Upper lobe of left lung (tissue), 6 donors: Measurements from ENCODE around the gene BCAS3. TPM values are rescaled to one million over a fixed set of nuclear protein-coding genes. Genes with fewer than 3 reads are reported as not detected.

Experiments
- ATAC-seq, 2 donors: fragments of 200-7000 bp; cut with Tn5 transposase; one replicate each; pipeline ENCODE4 v1.9.1; 2022; ENCODE audit warnings: mild to moderate bottlenecking in 2 of 2, moderate library complexity in 2 of 2; ENCODE audit not compliant: low FRiP score in 2 of 2
- DNase-seq, 2 donors: peaks; one replicate each; pipeline ENCODE4 v3.0.0-alpha.2; 2019 to 2020
- H3K27ac ChIP-seq, 4 donors: fragments of 200-600 bp; sonication (generic); one replicate each; pipeline ENCODE4 v1.5.1; 2016 to 2019
- H3K27me3 ChIP-seq, 4 donors: fragments of 200-600 bp; sonication (generic); one replicate each; pipeline ENCODE4 v1.5.1; 2017 to 2019
- H3K36me3 ChIP-seq, 4 donors: fragments of 200-600 bp; sonication (generic); one replicate each; pipeline ENCODE4 v1.5.1; 2016 to 2019
- H3K4me1 ChIP-seq, 4 donors: fragments of 200-600 bp; sonication (generic); one replicate each; pipeline ENCODE4 v1.5.1; 2018 to 2019
- H3K4me3 ChIP-seq, 4 donors: fragments of 200-600 bp; sonication (generic); one replicate each; pipeline ENCODE4 v1.5.1; 2017 to 2019; ENCODE audit warnings: mild to moderate bottlenecking in 2 of 4, moderate library complexity in 1 of 4
- H3K9me3 ChIP-seq, 4 donors: fragments of 200-600 bp; sonication (generic); one replicate each; pipeline ENCODE4 v1.5.1; 2018 to 2019
- EP300 ChIP-seq, 4 donors: sonication (generic); formaldehyde crosslinking; IDR thresholded peaks; one replicate each; pipeline ENCODE4 v1.5.1; 2017; ENCODE audit warnings: antibody characterized with exemption in 4 of 4, control low read depth in 2 of 4
- POLR2A ChIP-seq, 4 donors: fragments of 450-650 bp; IDR thresholded peaks; one replicate each; pipeline ENCODE4 v1.5.1; 2016 to 2017; ENCODE audit warnings: antibody characterized with exemption in 4 of 4, mild to moderate bottlenecking in 2 of 4
- POLR2AphosphoS5 ChIP-seq, 2 donors: sonication (generic); formaldehyde crosslinking; IDR thresholded peaks; one replicate each; pipeline ENCODE4 v1.5.1; 2017; ENCODE audit warnings: antibody characterized with exemption in 2 of 2
- WGBS, 2 donors: methylation state at CpG; one replicate each; pipeline ENCODE4 v1.1.5; 2017 to 2018; 5-methylcytosine and 5-hydroxymethylcytosine counted together
- total RNA-seq, 6 donors: library from RNA; depleted of rRNA in 4 of 6; stranded (reverse); fragments of >200 nt in 4 of 6; gene quantifications; one replicate each; pipeline versions ENCODE4 v1.1.0 to v1.2.1, GENCODE V29; 2016 to 2021
- TF ChIP-seq, protein P1 (sequence below), 6 experiments: fragments of 450-650 bp in 4 of 6; fragments of 200-600 bp in 2 of 6; sonication (generic) in 2 of 6; IDR thresholded peaks; one replicate each; pipeline ENCODE4 v1.5.1; 2016 to 2019; ENCODE audit warnings: antibody characterized with exemption in 6 of 6
- donor health status: DM: no; HTN: no; CAD: no; lungs with moderate emphysema.
- donor health status: DM: no; HTN: yes; CAD: no; lungs with severe emphysema.

Gene BCAS3
- total RNA-seq, 6 donors from 2014 or later, result 20.1 to 111 (median 37.0) TPM

DNA sequence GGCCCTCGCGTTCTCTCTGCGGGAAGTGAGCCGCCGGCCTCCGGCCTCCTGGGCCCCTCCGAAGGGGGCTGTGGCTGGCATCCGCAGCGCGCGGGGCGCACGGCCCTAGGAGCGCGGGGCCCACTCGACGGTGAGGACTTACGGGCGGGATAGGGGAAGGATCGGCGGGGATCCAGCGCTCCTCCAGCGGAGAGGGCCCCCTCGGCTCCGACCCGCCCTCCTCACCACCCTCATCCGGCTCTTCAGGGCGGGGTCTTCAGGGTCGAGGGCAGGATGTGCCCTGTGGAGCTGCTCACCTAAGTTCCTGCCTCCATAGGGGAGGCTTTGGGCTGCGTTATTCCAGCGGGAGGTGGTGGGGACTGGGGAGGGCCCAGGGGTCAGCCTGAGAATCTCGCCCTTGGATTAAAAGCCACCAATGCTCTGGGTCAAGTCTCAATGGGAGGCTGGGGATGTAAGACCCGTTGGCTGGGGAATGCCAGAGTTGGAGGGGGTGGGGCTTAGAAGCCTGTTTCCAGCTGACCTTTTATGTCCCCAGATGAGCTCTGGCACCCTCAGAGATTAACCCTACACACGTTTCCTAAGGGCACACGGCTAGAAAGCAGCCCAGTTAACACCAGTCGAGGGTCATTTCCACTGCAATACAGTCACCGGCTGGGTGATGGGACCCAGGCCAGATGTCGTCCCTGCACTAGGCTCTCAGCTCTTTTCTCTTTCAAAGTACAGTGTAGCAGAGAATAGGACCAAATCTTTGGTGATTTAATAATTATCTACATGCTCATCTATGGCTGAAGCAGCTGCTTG is 735.4 kb downstream of the BCAS3 start:
- TF ChIP-seq EP300 (IDR thresholded peaks at IDR 0.05), result no peak
- peak in 1 of 2 donors; percentile 17 for TF ChIP-seq POLR2AphosphoS5 (IDR thresholded peaks at IDR 0.05)
- Histone ChIP-seq H3K36me3 (peaks cover 0 to 5% (median 2%) of the 10 kb centered on the region in 4 donors), H3K27me3 (peaks cover 0 to 20% (median 9%) of the 10 kb centered on the region in 4 donors), H3K4me3 (peak overlapping the region; percentile 38 to 63 (median 57)), H3K27ac (peak overlapping the region; percentile 90 to 97 (median 92)), H3K4me1 (peaks cover 51 to 90% (median 66%) of the 10 kb centered on the region in 4 donors), H3K9me3 (no peaks in the 10 kb centered on the region)
- ATAC-seq (peak in 1 of 2 donors; percentile 0), DNase-seq (no peak)
- WGBS, 2 donors, result 15% methylated on average over 16 to 25 of the region's 38 CpGs

DNA sequence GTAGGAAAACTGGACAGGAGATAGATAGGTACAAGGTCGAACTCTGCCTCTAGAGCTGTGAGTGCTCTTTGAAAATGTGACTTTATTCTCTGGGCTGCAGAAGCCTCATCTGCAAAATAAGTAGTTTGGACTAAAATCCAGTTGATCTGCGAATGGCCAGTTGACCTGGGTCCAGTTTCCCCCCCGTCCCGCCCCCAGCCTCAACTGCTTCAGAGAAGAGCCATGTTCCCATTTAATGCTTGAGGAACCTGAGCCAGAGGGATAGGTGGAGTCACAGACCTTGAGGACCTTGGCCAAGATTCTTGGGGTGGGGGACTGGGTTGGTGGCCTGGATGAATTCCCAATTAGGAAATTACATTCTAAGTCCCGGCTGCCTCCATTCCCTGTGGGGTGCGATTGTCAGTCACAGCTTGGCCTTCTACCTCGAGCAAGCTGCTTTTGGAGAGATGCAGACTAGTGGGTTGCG is 736.0 kb downstream of the BCAS3 start:
- no peaks in the 10 kb centered on the region for H3K36me3 ChIP-seq
- no peaks in the 10 kb centered on the region for H3K9me3 ChIP-seq
- WGBS, 2 donors, result 62 to 81% methylated on average over 6 to 8 of the region's 8 CpGs
- ATAC-seq, result no peak
- TF ChIP-seq EP300 (IDR thresholded peaks at IDR 0.05) (no peak), POLR2AphosphoS5 (IDR thresholded peaks at IDR 0.05) (no peak), POLR2A (IDR thresholded peaks at IDR 0.05) (no peak)
- TF ChIP-seq, protein P1, sequence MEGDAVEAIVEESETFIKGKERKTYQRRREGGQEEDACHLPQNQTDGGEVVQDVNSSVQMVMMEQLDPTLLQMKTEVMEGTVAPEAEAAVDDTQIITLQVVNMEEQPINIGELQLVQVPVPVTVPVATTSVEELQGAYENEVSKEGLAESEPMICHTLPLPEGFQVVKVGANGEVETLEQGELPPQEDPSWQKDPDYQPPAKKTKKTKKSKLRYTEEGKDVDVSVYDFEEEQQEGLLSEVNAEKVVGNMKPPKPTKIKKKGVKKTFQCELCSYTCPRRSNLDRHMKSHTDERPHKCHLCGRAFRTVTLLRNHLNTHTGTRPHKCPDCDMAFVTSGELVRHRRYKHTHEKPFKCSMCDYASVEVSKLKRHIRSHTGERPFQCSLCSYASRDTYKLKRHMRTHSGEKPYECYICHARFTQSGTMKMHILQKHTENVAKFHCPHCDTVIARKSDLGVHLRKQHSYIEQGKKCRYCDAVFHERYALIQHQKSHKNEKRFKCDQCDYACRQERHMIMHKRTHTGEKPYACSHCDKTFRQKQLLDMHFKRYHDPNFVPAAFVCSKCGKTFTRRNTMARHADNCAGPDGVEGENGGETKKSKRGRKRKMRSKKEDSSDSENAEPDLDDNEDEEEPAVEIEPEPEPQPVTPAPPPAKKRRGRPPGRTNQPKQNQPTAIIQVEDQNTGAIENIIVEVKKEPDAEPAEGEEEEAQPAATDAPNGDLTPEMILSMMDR (IDR thresholded peaks at IDR 0.05), result no peak
- peak overlapping the region in 3 of 4 donors; percentile 55 to 63 (median 59) for H3K4me3 ChIP-seq
- H3K27ac ChIP-seq, result peak overlapping the region; percentile 90 to 97 (median 92)
- H3K27me3 ChIP-seq, result peaks cover 0 to 17% (median 5%) of the 10 kb centered on the region in 4 donors
- peaks cover 51 to 84% (median 64%) of the 10 kb centered on the region in 4 donors for H3K4me1 ChIP-seq
- DNase-seq, result no peak

DNA sequence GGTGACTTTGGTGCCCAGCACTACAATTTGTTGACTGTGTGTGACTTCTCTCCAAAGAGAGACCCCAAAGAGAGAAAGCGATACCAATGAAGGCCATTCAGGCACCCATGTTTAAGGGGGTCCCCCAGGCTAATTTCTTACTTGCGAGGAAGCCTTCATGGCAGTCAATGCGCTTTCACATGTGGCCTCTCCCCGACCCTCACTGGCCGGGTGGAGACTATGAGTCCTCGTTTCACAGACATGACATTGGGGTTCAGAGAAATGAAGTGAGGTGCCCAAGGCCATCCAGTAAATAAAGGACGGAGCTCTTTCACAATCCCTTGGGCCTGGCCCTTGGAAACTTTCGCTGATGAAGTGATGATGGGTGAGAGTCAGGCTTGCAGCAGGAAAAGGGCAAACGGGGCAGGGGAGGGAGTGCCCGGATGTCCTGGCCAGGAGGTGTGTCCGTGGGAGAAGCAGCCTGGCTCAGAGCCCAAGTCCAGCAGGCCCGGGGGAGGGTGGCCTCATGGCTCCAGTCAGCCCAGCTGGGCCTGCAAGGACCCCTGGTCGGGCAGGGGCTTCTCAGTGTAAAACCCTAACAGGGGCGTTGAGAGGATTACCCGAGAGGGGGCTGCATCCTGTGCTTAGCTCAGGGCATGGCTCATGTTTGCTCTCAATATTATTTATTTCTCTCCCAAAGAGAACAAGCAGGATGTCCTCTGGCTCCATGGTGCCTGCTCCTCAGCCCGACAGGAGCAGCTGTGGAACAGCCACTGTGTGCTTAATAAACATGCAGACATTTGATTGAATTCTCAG is 736.7 kb downstream of the BCAS3 start:
- no peaks in the 10 kb centered on the region for H3K9me3 ChIP-seq
- TF ChIP-seq POLR2AphosphoS5 (IDR thresholded peaks at IDR 0.05), result peak; percentile 86 to 91
- peak in 1 of 4 donors; percentile 89 for TF ChIP-seq EP300 (IDR thresholded peaks at IDR 0.05)
- peak in 1 of 4 donors; percentile 13 for TF ChIP-seq POLR2A (IDR thresholded peaks at IDR 0.05)
- TF ChIP-seq, protein P1 (IDR thresholded peaks at IDR 0.05), result no peak
- peaks cover 45 to 78% (median 60%) of the 10 kb centered on the region in 4 donors for H3K4me1 ChIP-seq
- peak in 1 of 2 donors; percentile 68 for DNase-seq
- peak overlapping the region in 3 of 4 donors; percentile 55 to 63 (median 59) for H3K4me3 ChIP-seq
- H3K36me3 ChIP-seq, result no peaks in the 10 kb centered on the region
- WGBS, 2 donors, result 57% methylated on average over 12 to 15 of the region's 16 CpGs
- peak overlapping the region; percentile 90 to 97 (median 92) for H3K27ac ChIP-seq
- ATAC-seq, result no peak
- peaks cover 0 to 17% (median 5%) of the 10 kb centered on the region in 4 donors for H3K27me3 ChIP-seq

DNA sequence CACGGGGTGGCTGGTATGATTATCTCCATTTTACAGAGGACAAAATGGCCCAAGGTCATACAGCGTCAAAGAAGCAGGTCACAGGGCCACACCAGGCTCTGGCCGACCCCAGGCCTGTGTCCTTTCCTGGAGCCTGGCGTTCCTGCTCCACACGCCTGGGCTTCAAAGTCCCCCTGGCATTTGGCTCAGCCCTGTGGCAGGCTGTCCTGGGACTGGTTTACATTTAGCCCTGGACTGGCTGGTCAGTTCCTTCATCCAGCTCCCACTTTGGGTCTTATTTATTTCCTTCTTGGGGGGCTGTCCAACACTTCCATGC is 737.2 kb downstream of the BCAS3 start:
- Histone ChIP-seq H3K36me3 (no peaks in the 10 kb centered on the region), H3K9me3 (no peaks in the 10 kb centered on the region), H3K27ac (peak overlapping the region; percentile 90 to 97 (median 92)), H3K4me3 (no peak overlapping the region), H3K27me3 (peaks cover 0 to 17% (median 4%) of the 10 kb centered on the region in 4 donors), H3K4me1 (peaks cover 45 to 73% (median 57%) of the 10 kb centered on the region in 4 donors)
- DNase-seq (peak in 1 of 2 donors; percentile 29), ATAC-seq (no peak)
- TF ChIP-seq EP300 (IDR thresholded peaks at IDR 0.05) (no peak), POLR2AphosphoS5 (IDR thresholded peaks at IDR 0.05) (no peak)
- WGBS, 2 donors, result 71 to 80% methylated on average over 1 to 5 of the region's 5 CpGs

DNA sequence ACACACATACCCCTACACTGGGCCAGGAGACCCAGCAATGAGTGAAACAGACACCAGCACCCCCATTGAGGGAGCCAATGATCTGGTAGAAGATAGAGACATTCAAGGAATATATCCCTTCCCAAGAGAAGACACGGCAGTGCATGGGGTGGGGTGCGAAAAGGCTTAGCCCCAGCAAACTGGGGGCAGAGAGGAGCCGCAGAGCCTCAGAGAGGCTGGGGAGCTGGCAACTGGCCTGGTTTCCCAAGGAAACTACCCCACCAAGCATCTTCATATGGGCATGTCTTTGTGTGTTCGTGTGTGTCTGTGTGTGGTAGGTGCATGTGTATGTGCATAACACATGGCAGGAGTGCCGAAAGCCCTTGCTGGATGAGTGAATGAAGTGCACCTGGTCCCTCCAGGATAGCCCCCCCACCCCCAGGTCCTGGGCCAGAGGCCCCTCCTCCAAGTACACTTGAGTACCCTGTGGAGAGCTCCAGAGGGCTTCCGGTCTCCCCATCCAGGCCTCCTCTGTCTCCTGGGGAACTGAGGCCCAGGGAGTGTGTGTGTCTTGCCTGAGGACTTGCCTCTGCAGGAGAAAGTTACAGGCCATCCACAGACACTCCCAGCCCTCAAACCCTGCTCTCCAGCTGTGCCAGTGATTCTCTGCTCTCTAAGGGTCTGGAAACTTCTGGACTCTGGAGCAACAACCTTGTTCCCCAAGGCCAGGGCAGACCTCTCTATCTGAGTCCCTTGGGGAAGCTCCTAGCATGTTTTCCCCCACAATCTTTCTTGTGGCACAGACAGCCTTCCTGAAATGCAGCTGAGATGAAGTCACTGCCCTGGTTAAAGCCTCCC is 737.9 kb downstream of the BCAS3 start:
- no peaks in the 10 kb centered on the region for H3K36me3 ChIP-seq
- H3K27ac ChIP-seq, result peak overlapping the region; percentile 90 to 97 (median 92)
- WGBS, 2 donors, result 85 to 91% methylated on average over 3 to 6 of the region's 6 CpGs
- H3K4me3 ChIP-seq, result no peak overlapping the region
- H3K9me3 ChIP-seq, result no peaks in the 10 kb centered on the region
- DNase-seq (no peak), ATAC-seq (no peak)
- TF ChIP-seq POLR2AphosphoS5 (IDR thresholded peaks at IDR 0.05), result no peak
- TF ChIP-seq POLR2A (IDR thresholded peaks at IDR 0.05), result no peak
- TF ChIP-seq, protein P1 (IDR thresholded peaks at IDR 0.05), result no peak
- no peak for TF ChIP-seq EP300 (IDR thresholded peaks at IDR 0.05)
- peaks cover 0 to 17% (median under 1%) of the 10 kb centered on the region in 4 donors for H3K27me3 ChIP-seq
- peaks cover 39 to 67% (median 50%) of the 10 kb centered on the region in 4 donors for H3K4me1 ChIP-seq
